ENCODE data around the gene SIGLEC6. TPM values are rescaled to one million over a fixed set of nuclear protein-coding genes. Genes with fewer than 3 reads are reported as not detected.

SIGLEC6 gene
- polyA plus RNA-seq, 2 of the 4 experiments (the other 2 are of a cell fraction) = not detected

GRCh38 chr19:51567583-51567982 is 36.1 kb upstream of the SIGLEC6 start (continued):
- no peak for TF ChIP-seq CTCF (IDR thresholded peaks at IDR 0.05)
- no peak for TF ChIP-seq FOXS1 (CRISPR knock-in tag; IDR thresholded peaks at IDR 0.05)
- no peak for TF ChIP-seq ATOH8 (CRISPR knock-in tag; IDR thresholded peaks at IDR 0.05; ENCODE audit: low read depth)
- TF ChIP-seq, protein P1, sequence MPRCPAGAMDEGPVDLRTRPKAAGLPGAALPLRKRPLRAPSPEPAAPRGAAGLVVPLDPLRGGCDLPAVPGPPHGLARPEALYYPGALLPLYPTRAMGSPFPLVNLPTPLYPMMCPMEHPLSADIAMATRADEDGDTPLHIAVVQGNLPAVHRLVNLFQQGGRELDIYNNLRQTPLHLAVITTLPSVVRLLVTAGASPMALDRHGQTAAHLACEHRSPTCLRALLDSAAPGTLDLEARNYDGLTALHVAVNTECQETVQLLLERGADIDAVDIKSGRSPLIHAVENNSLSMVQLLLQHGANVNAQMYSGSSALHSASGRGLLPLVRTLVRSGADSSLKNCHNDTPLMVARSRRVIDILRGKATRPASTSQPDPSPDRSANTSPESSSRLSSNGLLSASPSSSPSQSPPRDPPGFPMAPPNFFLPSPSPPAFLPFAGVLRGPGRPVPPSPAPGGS (IDR thresholded peaks at IDR 0.05) = no peak
- TF ChIP-seq JUNB (IDR thresholded peaks at IDR 0.05) = no peak
- no peak for TF ChIP-seq NFE2L2 (conservative IDR thresholded peaks at IDR 0.05; ENCODE audit: low read length)
- no peak for TF ChIP-seq MAFK (IDR thresholded peaks at IDR 0.05; ENCODE audit: partially characterized antibody)

GRCh38 chr19:51566489-51567100 is 35.1 kb upstream of the SIGLEC6 start:
- ChIA-PET POLR2A (no interaction called here), CTCF (no interaction called here)
- TF ChIP-seq JUN (IDR thresholded peaks at IDR 0.05) = no peak
- TF ChIP-seq ESRRA (IDR thresholded peaks at IDR 0.05; ENCODE audit: borderline replicate concordance, low read length) = no peak
- TF ChIP-seq CBX2 (IDR thresholded peaks at IDR 0.05; ENCODE audit: borderline replicate concordance, low read depth) = no peak
- TF ChIP-seq MYC (IDR thresholded peaks at IDR 0.05; ENCODE audit: borderline replicate concordance, low read length) = no peak
- TF ChIP-seq MAZ (IDR thresholded peaks at IDR 0.05; ENCODE audit: borderline replicate concordance, low read depth, low read length) = no peak
- no peak for TF ChIP-seq ZC3H11A (IDR thresholded peaks at IDR 0.05)
- no peak for TF ChIP-seq NR3C1 (IDR thresholded peaks at IDR 0.05)
- TF ChIP-seq TFCP2L1 (CRISPR knock-in tag; IDR thresholded peaks at IDR 0.05) = no peak
- TF ChIP-seq TP53 (CRISPR knock-in tag; IDR thresholded peaks at IDR 0.05) = no peak
- no peak for TF ChIP-seq HOXB13 (CRISPR knock-in tag; IDR thresholded peaks at IDR 0.05; ENCODE audit: low read depth)
- TF ChIP-seq, protein P1 (IDR thresholded peaks at IDR 0.05) = no peak
- no peak for TF ChIP-seq CBX8 (IDR thresholded peaks at IDR 0.05)
- Histone ChIP-seq H3K4me2 (no peak overlapping the region), H3K4me3 (no peak overlapping the region), H3K4me1 (no peaks in the 10 kb centered on the region), H3K9me3 (peaks cover 16% of the 10 kb centered on the region), H3K27ac (no peak overlapping the region)
- no peak for ATAC-seq
- 2% methylated on average over 8 of the region's 8 CpGs for WGBS (ENCODE audit: missing lambda C conversion rate)
- DNase-seq (ENCODE audit: low read depth in 1 of 2, low spot score in 1 of 2) = no peak
- no peak for FAIRE-seq

DNA sequence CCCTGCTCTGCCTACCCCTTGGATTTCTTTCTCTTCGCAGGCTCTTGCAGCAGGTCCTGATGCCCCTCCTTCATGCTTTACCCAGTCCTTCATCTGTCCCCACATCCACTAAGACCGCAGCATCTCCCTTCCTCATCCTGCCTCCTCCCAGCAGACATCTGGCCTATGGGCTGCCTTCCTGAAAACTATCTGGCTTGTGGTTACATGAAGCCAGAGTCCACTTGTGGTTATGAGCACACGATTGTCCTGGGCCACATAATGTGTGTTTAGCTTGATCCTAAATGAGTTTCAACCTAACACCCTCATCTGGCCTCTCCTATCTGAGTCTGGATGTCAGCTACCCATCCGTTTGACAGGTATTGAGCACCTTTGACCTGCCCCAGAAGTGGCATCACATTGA is 34.1 kb upstream of the SIGLEC6 start:
- H3K4me3 ChIP-seq = no peak overlapping the region
- ATAC-seq = no peak
- DNase-seq (ENCODE audit: low read depth in 1 of 2, low spot score in 1 of 2) = no peak
- peaks cover 14% of the 10 kb centered on the region for H3K9me3 ChIP-seq
- FAIRE-seq = no peak
- no peak overlapping the region for H3K27ac ChIP-seq
- CTCF ChIA-PET = no interaction called here
- POLR2A ChIA-PET = no interaction called here
- 4% methylated on average over 4 of the region's 4 CpGs for WGBS (ENCODE audit: missing lambda C conversion rate)
- no peaks in the 10 kb centered on the region for H3K4me1 ChIP-seq
- H3K4me2 ChIP-seq = no peak overlapping the region
- no peak for TF ChIP-seq RAD21 (conservative IDR thresholded peaks at IDR 0.05 in 1 of 2, IDR thresholded peaks at IDR 0.05 in 1 of 2)
- TF ChIP-seq ATOH8 (CRISPR knock-in tag; IDR thresholded peaks at IDR 0.05; ENCODE audit: low read depth) = no peak
- no peak for TF ChIP-seq ZC3H11A (IDR thresholded peaks at IDR 0.05)
- no peak for TF ChIP-seq NR3C1 (IDR thresholded peaks at IDR 0.05)
- no peak for TF ChIP-seq MAZ (IDR thresholded peaks at IDR 0.05; ENCODE audit: borderline replicate concordance, low read depth, low read length)
- TF ChIP-seq CTCF (IDR thresholded peaks at IDR 0.05) = no peak
- no peak for TF ChIP-seq RCOR1 (IDR thresholded peaks at IDR 0.05; ENCODE audit: low read depth, low read length)
- no peak for TF ChIP-seq TP53 (CRISPR knock-in tag; IDR thresholded peaks at IDR 0.05)
- no peak for TF ChIP-seq E2F6 (IDR thresholded peaks at IDR 0.05; ENCODE audit: borderline replicate concordance, low read depth)
- TF ChIP-seq, protein P2, sequence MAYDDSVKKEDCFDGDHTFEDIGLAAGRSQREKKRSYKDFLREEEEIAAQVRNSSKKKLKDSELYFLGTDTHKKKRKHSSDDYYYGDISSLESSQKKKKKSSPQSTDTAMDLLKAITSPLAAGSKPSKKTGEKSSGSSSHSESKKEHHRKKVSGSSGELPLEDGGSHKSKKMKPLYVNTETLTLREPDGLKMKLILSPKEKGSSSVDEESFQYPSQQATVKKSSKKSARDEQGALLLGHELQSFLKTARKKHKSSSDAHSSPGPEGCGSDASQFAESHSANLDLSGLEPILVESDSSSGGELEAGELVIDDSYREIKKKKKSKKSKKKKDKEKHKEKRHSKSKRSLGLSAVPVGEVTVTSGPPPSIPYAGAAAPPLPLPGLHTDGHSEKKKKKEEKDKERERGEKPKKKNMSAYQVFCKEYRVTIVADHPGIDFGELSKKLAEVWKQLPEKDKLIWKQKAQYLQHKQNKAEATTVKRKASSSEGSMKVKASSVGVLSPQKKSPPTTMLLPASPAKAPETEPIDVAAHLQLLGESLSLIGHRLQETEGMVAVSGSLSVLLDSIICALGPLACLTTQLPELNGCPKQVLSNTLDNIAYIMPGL (CRISPR knock-in tag; IDR thresholded peaks at IDR 0.05; ENCODE audit: borderline replicate concordance) = no peak
- no peak for TF ChIP-seq PHF8 (IDR thresholded peaks at IDR 0.05; ENCODE audit: borderline replicate concordance, low read depth)

Measured in A549 (cell line).